Astrocyte (in vitro differentiated cells and primary cell): ENCODE data around the gene ZNF469. TPM values are rescaled to one million over a fixed set of nuclear protein-coding genes. Genes with fewer than 3 reads are reported as not detected.
A peak's percentile ranks its signal among the peaks of the same experiment; 100 is the strongest.

Experiments
- DNase-seq: peaks from one replicate; pipeline ENCODE4 v3.0.0-alpha.2; 2010; ENCODE audit warnings: low read depth
- FAIRE-seq: peaks from 2 replicates; lab custom pipeline; 2011; peaks lifted over from hg19 to GRCh38; lab: Jason Lieb, UNC
- H2AFZ ChIP-seq: 2 replicates; pipeline ENCODE4 v1.6.0; 2012; ENCODE audit warnings: low read depth, low read length, inconsistent platforms
- H3K27ac ChIP-seq: 2 replicates; pipeline ENCODE4 v1.5.1; 2011; ENCODE audit warnings: low read depth, low read length, inconsistent platforms
- H3K27me3 ChIP-seq: 2 replicates; pipeline ENCODE4 v1.6.0; 2011; ENCODE audit warnings: low read length, inconsistent platforms; ENCODE audit not compliant: insufficient read depth
- H3K36me3 ChIP-seq: 2 replicates; pipeline ENCODE4 v1.5.1; 2011; ENCODE audit warnings: low read length, inconsistent platforms; ENCODE audit not compliant: insufficient read depth
- H3K4me1 ChIP-seq: 2 replicates; pipeline ENCODE4 v1.5.1; 2011; ENCODE audit warnings: low read length, inconsistent platforms; ENCODE audit not compliant: insufficient read depth
- H3K4me2 ChIP-seq: 2 replicates; pipeline ENCODE4 v1.6.0; 2012; ENCODE audit warnings: low read length, inconsistent platforms
- H3K4me3 ChIP-seq: 2 replicates; pipeline ENCODE4 v1.5.1; 2011; ENCODE audit warnings: low read depth, mild to moderate bottlenecking, low read length, inconsistent platforms; ENCODE audit not compliant: insufficient read depth
- H3K79me2 ChIP-seq: 2 replicates; pipeline ENCODE4 v1.6.0; 2012; ENCODE audit warnings: mild to moderate bottlenecking, low read length, inconsistent platforms; ENCODE audit not compliant: insufficient read depth
- H3K9ac ChIP-seq: 2 replicates; pipeline ENCODE4 v1.6.0; 2012; ENCODE audit warnings: mild to moderate bottlenecking, low read length, inconsistent platforms
- H3K9me3 ChIP-seq: 2 replicates; pipeline ENCODE4 v1.5.1; 2012; ENCODE audit warnings: low read depth, mild to moderate bottlenecking, low read length, inconsistent platforms; ENCODE audit not compliant: insufficient read depth
- H4K20me1 ChIP-seq: 2 replicates; pipeline ENCODE4 v1.6.0; 2012; ENCODE audit warnings: low read length, inconsistent platforms; ENCODE audit not compliant: insufficient read depth
- H3K27ac Mint-ChIP-seq: one replicate; pipeline ENCODE4 v1.8.0; 2021; ENCODE audit warnings: mild to moderate bottlenecking, mixed read lengths; ENCODE audit not compliant: unreplicated experiment
- H3K27me3 Mint-ChIP-seq: one replicate; pipeline ENCODE4 v1.8.0; 2021; ENCODE audit warnings: low read depth, mixed read lengths; ENCODE audit not compliant: unreplicated experiment
- H3K36me3 Mint-ChIP-seq: one replicate; pipeline ENCODE4 v1.8.0; 2021; ENCODE audit warnings: low read depth, mixed read lengths; ENCODE audit not compliant: unreplicated experiment
- H3K4me1 Mint-ChIP-seq: one replicate; pipeline ENCODE4 v1.8.0; 2021; ENCODE audit warnings: low read depth, mixed read lengths; ENCODE audit not compliant: unreplicated experiment
- H3K4me3 Mint-ChIP-seq: one replicate; pipeline ENCODE4 v1.8.0; 2021; ENCODE audit warnings: mild to moderate bottlenecking, moderate library complexity, mixed read lengths; ENCODE audit not compliant: unreplicated experiment
- H3K9me3 Mint-ChIP-seq: one replicate; pipeline ENCODE4 v1.8.0; 2021; ENCODE audit warnings: mild to moderate bottlenecking, mixed read lengths; ENCODE audit not compliant: unreplicated experiment
- CTCF ChIP-seq: IDR thresholded peaks from 2 replicates; pipeline ENCODE4 v1.5.1; 2011; ENCODE audit warnings: low read depth, mild to moderate bottlenecking, inconsistent platforms, low read length, moderate library complexity; ENCODE audit not compliant: insufficient read depth
- EZH2 ChIP-seq: IDR thresholded peaks from 2 replicates; pipeline ENCODE4 v1.6.1; 2012; ENCODE audit warnings: mild to moderate bottlenecking, low read length, inconsistent platforms; ENCODE audit not compliant: insufficient read depth
- total RNA-seq: library from RNA; stranded (reverse); gene quantifications from 2 replicates; pipeline ENCODE4 v1.2.1, GENCODE V29; 2021

ZNF469 gene
- total RNA-seq, 1 donor from 2014 or later: 17.7 TPM

- Mint-ChIP-seq H3K36me3 (peaks cover 28% of the 10 kb centered on the region), H3K4me1 (peaks cover 9% of the 10 kb centered on the region), H3K9me3 (peaks cover 4% of the 10 kb centered on the region), H3K4me3 (no peak overlapping the region), H3K27me3 (peaks cover 10% of the 10 kb centered on the region), H3K27ac (no peak overlapping the region)
- peak overlapping the region; percentile 67 for H3K4me2 ChIP-seq
- FAIRE-seq (no peak), DNase-seq (peak; percentile 47)
- no peaks in the 10 kb centered on the region for H3K27me3 ChIP-seq
- H3K36me3 ChIP-seq: no peaks in the 10 kb centered on the region
- H4K20me1 ChIP-seq: peaks cover 87% of the 10 kb centered on the region
- H3K9me3 ChIP-seq: no peaks in the 10 kb centered on the region
- H3K4me3 ChIP-seq: no peak overlapping the region
- H3K79me2 ChIP-seq: peaks cover 97% of the 10 kb centered on the region
- peak overlapping the region; percentile 52 for H2AFZ ChIP-seq
- TF ChIP-seq EZH2 (no peak), CTCF (no peak)
- peak overlapping the region; percentile 12 for H3K27ac ChIP-seq
- H3K4me1 ChIP-seq: peaks cover 31% of the 10 kb centered on the region
- H3K9ac ChIP-seq: peak overlapping the region; percentile 61
Observed at GRCh38 chr16:88387941-88388627, 5.3 kb downstream of the ZNF469 start.

GRCh38 chr16:88389191-88389590 lies 6.4 kb downstream of the ZNF469 start:
- H3K9ac ChIP-seq: no peak overlapping the region
- no peak overlapping the region for H2AFZ ChIP-seq
- no peaks in the 10 kb centered on the region for H3K36me3 ChIP-seq
- H3K4me2 ChIP-seq: no peak overlapping the region
- no peaks in the 10 kb centered on the region for H3K9me3 ChIP-seq
- no peak for TF ChIP-seq CTCF
- no peak for TF ChIP-seq EZH2
- H3K27ac ChIP-seq: no peak overlapping the region
- peaks cover 10% of the 10 kb centered on the region for H3K27me3 Mint-ChIP-seq
- peaks cover 100% of the 10 kb centered on the region for H3K79me2 ChIP-seq
- H3K27ac Mint-ChIP-seq: no peak overlapping the region
- no peak overlapping the region for H3K4me3 Mint-ChIP-seq
- peaks cover 30% of the 10 kb centered on the region for H3K36me3 Mint-ChIP-seq
- DNase-seq: no peak
- H3K4me1 Mint-ChIP-seq: peaks cover 7% of the 10 kb centered on the region
- peaks cover 4% of the 10 kb centered on the region for H3K9me3 Mint-ChIP-seq
- FAIRE-seq: no peak
- peaks cover 98% of the 10 kb centered on the region for H4K20me1 ChIP-seq
- H3K27me3 ChIP-seq: no peaks in the 10 kb centered on the region
- peaks cover 30% of the 10 kb centered on the region for H3K4me1 ChIP-seq
- H3K4me3 ChIP-seq: no peak overlapping the region

GRCh38 chr16:88389621-88390160 lies 6.9 kb downstream of the ZNF469 start:
- no peak overlapping the region for H3K4me3 ChIP-seq
- no peak for TF ChIP-seq EZH2
- H3K9me3 ChIP-seq: no peaks in the 10 kb centered on the region
- DNase-seq (no peak), FAIRE-seq (no peak)
- peaks cover 100% of the 10 kb centered on the region for H3K79me2 ChIP-seq
- Mint-ChIP-seq H3K4me1 (peaks cover 4% of the 10 kb centered on the region), H3K27ac (no peak overlapping the region), H3K27me3 (peaks cover 10% of the 10 kb centered on the region), H3K9me3 (peaks cover 1% of the 10 kb centered on the region), H3K4me3 (no peak overlapping the region), H3K36me3 (peaks cover 35% of the 10 kb centered on the region)
- H3K27ac ChIP-seq: no peak overlapping the region
- H3K27me3 ChIP-seq: no peaks in the 10 kb centered on the region
- no peak overlapping the region for H2AFZ ChIP-seq
- H3K9ac ChIP-seq: no peak overlapping the region
- peaks cover 98% of the 10 kb centered on the region for H4K20me1 ChIP-seq
- no peak overlapping the region for H3K4me2 ChIP-seq
- peaks cover 25% of the 10 kb centered on the region for H3K4me1 ChIP-seq
- no peaks in the 10 kb centered on the region for H3K36me3 ChIP-seq
